AG04449 (cell line): ENCODE results near the gene POFUT1.

Source experiments
- CTCF ChIA-PET: fragments of 350-600 bp; formaldehyde crosslinking; extraction: SDS; loops from one replicate; lab custom pipeline; 2021; ENCODE audit warnings: antibody characterized with exemption; lab: Yijun Ruan, JAX
- POLR2A ChIA-PET: fragments of 400-600, 350-600 bp; formaldehyde crosslinking; extraction: SDS; loops from one replicate; lab custom pipeline; 2020; ENCODE audit warnings: antibody characterized with exemption, inconsistent platforms; lab: Yijun Ruan, JAX
- DNase-seq: peaks from one replicate; pipeline ENCODE4 v3.0.0-alpha.2; 2010; ENCODE audit warnings: low read depth, low spot score
- H3K4me3 ChIP-seq: 2 replicates; pipeline ENCODE4 v1.5.1; 2011; ENCODE audit warnings: low read depth, mild to moderate bottlenecking, control low read depth, low read length
- TF ChIP-seq, protein P1 (sequence below): IDR thresholded peaks from one replicate; pipeline ENCODE4 v1.5.1; 2011; ENCODE audit warnings: mild to moderate bottlenecking, moderate library complexity, low read length, control low read depth, inconsistent platforms; ENCODE audit not compliant: insufficient read depth; ENCODE audit errors: missing control alignments

POFUT1 gene

DNA sequence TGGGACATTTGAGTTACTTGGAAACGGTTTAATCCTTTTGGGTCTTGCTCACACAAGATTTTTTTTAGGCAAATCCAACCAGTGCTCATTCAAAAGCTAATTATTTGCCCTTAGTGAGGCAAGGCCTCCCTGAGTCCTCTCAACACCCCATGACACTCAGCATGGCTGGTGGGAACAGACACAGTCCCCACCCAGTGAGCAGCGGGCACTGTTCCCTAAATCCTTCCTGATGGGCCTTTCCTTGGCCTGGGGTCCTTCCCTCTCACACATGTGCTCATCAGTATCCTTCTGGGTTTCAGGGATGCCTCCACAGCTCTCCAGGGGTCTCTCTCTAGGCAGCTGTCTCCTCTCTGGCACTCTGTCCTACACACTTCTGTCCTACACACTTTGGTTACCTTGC is 28.2 kb upstream of the POFUT1 start:
- POLR2A ChIA-PET = no interaction called here
- no peak for DNase-seq
- H3K4me3 ChIP-seq = no peak overlapping the region
- CTCF ChIA-PET = no interaction called here
- TF ChIP-seq, protein P1, sequence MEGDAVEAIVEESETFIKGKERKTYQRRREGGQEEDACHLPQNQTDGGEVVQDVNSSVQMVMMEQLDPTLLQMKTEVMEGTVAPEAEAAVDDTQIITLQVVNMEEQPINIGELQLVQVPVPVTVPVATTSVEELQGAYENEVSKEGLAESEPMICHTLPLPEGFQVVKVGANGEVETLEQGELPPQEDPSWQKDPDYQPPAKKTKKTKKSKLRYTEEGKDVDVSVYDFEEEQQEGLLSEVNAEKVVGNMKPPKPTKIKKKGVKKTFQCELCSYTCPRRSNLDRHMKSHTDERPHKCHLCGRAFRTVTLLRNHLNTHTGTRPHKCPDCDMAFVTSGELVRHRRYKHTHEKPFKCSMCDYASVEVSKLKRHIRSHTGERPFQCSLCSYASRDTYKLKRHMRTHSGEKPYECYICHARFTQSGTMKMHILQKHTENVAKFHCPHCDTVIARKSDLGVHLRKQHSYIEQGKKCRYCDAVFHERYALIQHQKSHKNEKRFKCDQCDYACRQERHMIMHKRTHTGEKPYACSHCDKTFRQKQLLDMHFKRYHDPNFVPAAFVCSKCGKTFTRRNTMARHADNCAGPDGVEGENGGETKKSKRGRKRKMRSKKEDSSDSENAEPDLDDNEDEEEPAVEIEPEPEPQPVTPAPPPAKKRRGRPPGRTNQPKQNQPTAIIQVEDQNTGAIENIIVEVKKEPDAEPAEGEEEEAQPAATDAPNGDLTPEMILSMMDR = no peak

DNA sequence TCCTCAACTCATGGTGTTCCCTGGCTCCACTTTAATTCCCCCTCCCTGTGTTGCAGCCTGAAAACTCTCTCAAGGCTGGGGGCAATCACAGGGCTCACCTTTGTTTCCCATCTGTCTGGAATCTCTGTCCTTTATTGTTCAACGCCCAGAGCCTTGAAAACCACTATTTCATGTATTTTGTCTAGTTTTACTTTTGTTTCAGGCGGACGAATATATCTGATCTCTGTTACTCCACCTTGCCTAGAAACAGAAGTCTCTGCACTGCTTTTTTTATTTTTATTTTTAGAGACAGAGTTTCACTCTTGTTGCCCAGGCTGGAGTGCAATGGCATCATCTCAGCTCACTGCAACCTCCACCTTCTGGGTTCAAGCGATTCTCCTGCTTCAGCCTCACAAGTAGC is 27.7 kb upstream of the POFUT1 start:
- POLR2A ChIA-PET = no interaction called here
- CTCF ChIA-PET = no interaction called here
- DNase-seq = no peak
- TF ChIP-seq, protein P1 = no peak
- H3K4me3 ChIP-seq = no peak overlapping the region

DNA sequence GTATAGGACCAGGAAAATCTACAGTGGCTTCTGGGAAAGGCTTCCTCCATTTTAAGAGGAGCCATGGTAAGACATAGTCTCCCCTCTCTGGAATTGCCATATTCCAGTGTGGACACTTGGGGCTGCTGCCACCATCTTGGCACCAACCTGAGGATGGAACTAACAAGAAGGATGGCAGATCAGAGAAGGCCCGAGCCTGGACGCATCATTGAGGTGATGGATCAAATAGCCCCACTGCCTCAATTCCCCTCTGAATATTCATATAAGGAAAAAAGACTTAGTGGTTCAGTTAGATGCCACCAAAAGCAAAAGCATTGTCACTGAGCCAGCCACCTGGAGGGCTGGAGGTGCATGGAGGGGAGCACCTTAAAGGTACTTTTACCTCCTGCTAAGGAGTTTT is 26.1 kb upstream of the POFUT1 start:
- POLR2A ChIA-PET = no interaction called here
- no peak for DNase-seq
- CTCF ChIA-PET = no interaction called here
- TF ChIP-seq, protein P1 = no peak
- H3K4me3 ChIP-seq = no peak overlapping the region

DNA sequence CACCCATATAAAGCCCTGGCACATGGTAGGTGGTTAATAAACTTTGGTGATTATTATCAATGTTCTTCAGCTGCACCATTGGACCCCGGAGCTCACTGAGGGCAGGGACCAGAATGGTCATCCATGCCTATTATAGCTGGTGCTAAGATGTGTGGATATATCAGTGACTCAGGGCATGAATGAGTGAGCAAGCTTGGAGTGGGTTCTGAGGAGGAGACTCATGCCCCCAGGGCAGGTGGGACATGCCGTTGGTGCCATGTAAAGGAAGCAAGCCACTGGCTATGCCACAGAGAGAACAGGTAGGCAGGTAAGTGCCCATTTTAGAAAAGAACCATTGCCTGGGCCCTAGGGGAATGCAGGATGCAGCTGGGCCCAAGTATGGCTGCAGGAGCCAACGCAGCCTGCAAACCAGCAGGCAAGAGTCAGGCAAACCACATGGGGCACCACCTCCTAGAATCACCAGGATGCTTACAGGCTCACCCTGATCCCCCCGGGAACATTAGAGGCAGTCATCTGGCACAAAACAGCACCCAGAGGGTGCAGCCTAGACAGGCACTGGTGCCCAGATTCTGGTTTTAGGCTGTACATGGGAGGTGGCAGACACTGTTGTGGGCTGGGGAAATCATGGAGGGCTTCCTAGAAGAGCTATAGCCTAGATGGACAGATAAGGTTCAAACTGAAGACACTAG is 23.6 kb upstream of the POFUT1 start:
- CTCF ChIA-PET = interaction anchor here (0.6 kb wide), 1 partner anchor 468 kb away, joined by 3 read pairs; no protein-coding TSS in a partner anchor
- TF ChIP-seq, protein P1 = no peak
- POLR2A ChIA-PET = no interaction called here
- H3K4me3 ChIP-seq = no peak overlapping the region
- DNase-seq = no peak

DNA sequence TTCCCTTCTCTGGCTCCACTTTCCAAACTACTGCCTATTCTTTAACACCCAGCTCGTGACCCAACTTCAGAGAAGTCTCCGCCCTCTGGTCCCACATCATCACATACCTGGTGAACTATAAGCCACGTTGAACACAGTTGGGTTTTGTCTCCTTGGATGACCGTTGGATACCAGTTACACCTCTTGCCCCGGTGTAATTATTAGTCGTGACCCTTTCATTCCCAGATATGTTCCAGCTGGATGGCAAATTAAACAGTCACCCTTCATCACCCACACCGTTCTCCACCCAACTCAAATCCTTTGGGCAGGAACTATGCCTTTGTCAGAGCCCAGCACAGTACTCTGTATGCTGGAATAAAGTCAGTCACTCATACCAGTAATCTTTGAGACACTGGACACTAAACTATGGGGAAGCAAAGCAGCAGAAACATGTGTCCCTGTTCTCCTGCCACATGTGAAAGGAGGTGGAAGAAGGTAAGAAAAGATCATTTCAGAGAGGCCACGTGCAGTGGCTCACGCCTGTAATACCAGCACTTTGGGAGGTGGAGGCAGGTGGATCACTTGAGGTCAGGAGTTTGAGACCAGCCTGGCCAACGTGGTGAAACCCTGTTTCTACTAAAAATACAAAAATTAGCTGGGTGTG is 22.6 kb upstream of the POFUT1 start:
- ChIA-PET POLR2A (no interaction called here), CTCF (interaction anchor here (0.6 kb wide), 1 partner anchor 468 kb away, joined by 3 read pairs; no protein-coding TSS in a partner anchor)
- DNase-seq = no peak
- no peak overlapping the region for H3K4me3 ChIP-seq
- TF ChIP-seq, protein P1 = no peak

DNA sequence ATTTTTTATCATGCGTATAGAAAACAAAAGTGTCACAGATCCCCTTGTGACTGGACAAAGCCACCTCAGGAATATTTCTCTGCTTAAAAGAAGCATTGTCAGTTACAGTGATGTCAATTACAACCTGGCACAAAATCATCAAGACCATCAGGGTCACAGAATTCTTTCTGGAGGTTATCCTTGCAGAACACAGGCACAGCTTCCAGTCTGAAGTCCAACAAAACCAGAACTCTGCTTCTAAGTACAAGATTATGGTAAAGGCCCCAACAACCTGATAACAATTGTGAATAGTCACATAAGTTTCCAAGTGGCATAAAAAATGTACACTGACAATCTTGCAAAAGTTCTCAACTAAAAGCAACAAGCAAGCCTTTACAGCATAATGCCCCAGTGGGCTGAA is 21.2 kb upstream of the POFUT1 start:
- POLR2A ChIA-PET = no interaction called here

More for the DNA sequence above, 21.2 kb upstream of the POFUT1 start:
- TF ChIP-seq, protein P1 = no peak
- no peak for DNase-seq
- H3K4me3 ChIP-seq = no peak overlapping the region
- CTCF ChIA-PET = interaction anchor here (1.5 kb wide), 1 partner anchor 15 kb away, joined by 4 read pairs; no protein-coding TSS in a partner anchor
